Femur (tissue), 1 donor: ENCODE measurements around the gene SLC6A9.

Source experiments
- DNase-seq: peaks from one replicate; pipeline ENCODE4 v3.0.0-alpha.2; 2017

The SLC6A9 gene

DNA sequence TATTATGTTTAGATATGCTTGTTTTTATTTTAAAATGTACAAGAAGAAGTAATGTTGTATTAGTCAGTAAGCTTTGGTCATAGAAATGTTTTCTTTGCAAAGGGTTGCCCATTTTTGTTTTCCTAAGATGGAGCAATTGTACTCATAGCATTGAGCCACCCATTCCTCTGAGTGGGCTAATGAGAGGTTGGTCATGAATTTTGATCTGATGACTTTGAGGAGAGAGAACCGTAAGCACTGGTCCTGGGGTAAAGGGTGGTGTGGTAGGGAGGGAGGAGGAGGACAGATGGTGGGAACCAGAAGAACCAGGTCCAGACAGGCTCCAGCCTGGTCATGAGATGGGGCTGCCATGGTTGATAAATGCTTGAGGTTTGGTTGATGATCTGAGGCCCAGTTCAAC, 15.9 kb upstream of the SLC6A9 start:
- DNase-seq, result no peak

DNA sequence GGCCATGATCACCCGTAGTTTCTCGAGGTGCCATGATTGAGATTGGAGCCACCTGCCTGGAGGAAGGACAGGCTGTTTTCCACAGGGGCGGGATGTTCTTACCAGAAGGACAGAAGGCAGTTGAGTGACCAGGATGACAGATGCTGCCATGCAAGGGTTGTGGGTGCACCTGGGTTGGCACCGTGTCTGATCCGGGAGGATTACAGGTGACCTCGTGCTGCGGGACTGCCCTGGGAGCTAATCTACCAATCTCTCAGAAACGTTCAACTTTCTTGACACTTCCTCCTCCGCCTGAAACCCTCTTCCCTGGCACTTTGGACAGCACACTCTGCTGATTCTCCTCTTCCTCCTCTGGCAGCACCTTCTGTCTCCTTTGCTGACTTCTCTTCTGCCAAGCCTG, 13.8 kb upstream of the SLC6A9 start:
- peak; percentile 11 for DNase-seq

DNA sequence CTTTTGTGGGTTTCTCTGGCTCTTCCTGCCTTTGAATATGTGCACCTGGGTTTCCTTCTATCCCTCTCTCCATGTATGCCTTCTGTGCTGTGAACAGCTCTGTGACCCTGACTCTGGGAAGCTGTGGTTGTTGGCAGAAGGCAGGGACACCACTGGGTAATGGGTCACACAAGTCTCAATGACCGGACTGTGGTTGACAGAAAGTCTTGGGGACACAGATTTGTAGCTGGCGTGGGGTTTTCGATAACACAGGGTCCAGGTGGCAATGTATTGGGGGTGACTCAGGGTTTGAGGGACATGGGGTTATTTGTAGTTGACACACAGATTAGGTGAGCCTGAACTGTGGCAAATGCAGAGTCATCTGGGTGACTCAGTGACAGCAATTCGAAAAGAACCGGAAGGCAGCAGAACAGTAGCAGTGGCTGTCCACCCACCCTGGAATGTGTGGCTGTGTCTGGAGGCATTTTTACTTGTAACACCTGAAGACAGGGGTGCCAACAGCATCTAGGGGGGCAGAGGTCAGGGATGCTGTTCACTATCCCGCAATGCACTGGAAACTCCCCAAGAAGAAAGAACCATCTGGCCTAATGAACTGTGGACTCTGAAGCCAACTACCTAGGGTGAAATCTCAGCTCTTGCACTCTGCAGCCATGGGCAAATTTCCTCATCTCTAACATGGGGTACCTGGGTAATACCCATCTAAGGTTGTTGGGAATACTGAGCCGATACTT, 13.0 kb upstream of the SLC6A9 start:
- peak; percentile 12 for DNase-seq

DNA sequence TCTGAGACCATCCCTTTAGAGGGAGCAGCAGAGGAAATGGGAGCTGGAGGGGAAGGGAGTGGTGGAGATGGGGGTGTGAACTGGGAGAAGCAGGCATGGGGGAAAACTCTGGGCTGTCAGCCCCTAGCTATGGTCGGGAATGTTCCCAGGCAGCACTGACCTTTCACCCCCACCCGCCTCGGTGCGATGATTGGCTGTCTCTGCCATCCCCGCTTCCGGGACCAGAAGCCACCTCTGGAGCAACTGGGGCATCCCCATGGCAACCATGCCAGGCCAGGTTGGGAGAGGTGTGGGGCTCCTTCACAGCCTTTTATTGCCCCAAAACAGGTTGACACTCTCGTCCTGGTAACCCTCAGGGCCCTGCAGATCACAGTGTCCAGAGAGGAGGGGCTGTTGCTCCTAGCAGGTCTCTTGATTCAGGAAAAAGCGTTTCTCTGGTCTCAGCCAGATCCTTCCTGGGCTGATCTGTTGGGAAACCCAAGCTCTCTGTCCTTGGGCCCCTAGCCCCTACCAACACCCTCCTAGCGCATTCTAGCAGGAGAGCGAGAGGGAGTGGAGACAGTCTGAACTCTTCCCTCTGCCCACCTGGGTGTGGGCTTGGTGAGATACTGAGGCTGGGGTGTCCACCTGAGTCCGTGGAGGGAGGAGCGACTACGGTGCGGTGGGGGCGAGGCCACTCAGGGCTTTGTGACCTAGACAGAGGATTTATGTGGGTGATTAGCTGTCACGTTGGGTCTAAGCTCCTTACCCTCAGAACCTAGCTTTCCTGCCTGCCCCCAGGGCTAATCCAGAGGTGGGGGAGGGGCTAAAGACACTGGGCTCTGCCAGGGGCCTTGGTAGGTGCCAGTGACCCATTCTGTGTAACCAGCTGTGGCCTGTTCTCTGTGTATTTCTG, 12.2 kb upstream of the SLC6A9 start:
- DNase-seq, result peak; percentile 7

DNA sequence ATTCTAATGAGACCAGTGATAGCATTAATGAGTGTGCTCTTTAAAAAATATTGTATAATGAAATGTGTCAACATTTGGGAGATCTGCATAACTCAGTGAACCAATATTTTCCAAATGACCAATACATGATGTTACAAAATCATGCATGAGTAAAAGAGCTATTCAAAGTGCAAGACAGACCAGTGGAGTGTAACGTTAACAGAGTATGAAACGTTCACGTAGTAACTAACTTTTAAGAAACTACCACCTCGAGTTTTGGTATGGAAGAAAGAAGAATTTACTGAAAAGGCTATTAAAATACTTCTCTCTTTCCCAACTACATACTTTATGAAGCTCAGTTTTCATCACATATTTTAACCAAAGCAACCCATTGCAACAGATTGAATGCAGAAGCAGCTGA, 9.6 kb upstream of the SLC6A9 start:
- no peak for DNase-seq

DNA sequence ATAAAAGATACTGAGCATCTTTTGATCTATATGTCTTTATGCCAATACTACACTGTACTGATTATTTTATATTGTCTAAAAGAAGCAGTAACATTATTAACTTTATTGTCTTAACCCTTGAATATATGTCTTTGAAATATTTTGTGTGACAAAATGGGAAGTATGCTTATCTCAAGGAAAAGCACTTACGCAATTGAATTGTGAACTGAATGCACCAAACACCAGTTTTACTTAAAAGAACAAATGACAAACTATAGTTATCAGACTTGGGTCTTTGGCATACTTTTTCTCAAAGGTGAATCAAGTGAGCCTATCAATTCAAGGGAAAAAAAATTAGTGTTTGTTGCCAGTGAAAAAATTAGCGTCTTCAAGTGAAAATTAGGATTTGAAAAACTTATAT, 9.2 kb upstream of the SLC6A9 start:
- DNase-seq, result no peak

DNA sequence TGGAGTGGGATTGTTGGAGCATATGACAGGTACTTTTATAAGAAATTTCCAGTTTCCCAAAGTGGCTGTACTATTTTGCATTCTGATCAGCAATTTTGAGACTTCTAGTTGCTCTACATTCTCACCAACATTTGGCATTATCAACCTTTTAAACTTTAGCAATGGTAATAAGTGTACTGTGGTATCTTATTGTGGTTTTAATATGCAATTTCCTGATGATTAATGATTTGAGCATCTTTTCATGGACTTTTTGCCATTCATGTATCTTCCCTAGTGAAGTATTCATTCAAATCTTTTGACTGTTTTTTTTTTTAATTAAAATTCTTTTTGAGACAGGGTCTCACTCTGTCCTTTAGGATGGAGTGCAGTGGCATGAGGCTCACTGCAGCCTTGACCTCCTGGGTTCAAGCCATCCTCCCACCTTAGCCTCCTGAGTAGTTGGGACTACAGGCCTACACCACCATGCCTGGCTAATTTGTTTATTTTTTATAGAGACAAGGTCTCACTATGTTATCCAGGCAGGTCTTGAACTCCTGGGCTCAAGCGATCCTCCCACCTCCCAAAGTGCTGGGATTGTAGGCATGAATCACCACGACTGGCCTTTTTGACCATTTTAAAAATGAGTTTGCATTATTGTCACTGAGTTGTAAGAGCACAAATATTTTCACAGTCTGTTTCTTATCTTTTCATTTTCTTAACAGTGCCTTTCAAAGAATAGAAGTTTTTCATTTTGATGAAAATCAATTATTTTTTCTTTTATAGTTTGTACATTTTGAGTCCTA, 7.8 kb upstream of the SLC6A9 start:
- DNase-seq, result no peak

DNA sequence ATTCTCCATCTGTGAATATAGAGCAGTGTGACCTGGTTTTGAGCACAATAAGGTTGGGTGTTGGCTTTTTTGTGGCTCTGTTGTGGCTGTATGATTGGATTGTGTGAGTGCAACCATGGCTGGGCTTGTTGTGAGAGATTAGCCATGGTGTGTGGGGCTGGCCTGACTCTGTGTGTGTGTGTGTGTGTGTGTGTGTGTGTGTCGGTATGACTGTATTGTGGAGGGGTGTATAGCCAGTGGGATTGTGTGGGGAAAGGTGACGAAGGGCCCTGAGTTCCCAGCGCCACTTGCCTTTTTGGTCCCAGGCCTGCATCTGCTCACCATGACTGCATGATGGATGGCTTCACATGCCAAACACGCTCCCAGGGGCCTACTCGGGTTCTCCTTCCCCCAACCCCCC, 5.9 kb upstream of the SLC6A9 start:
- DNase-seq, result no peak

DNA sequence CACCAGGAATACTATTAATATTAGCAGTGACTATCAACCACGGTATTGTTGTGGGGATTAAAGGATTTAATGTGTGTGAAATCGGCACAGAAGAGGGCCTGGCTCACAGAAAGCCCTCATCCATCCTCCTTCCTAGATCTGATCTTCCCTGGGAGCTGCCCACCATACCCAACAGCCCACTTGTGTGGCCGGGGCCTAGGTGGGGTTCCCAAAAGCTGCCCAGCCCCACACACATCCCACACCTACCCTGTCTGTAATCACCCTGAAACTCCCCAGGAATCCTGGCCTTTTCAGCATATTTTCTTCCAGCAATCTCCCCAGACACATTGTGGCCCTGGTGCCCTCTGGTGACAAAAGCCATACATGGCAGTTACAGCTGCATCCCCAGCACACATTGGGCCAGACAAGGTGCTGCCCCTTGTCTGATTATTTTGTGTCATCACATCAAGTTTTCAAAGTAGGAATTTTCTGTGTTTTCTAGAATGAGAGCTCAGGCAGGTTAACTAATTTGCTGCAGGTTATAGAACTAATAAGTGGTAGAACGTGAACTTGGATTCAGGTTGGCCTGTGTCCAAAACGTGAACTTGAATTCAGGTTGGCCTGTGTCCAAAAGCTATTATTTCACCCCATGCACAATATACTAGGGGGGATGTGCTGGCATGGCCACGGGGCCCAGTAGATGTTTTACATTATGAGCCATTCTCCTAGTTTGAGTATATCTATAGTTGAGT, 5.3 kb upstream of the SLC6A9 start:
- peak; percentile 71 for DNase-seq

DNA sequence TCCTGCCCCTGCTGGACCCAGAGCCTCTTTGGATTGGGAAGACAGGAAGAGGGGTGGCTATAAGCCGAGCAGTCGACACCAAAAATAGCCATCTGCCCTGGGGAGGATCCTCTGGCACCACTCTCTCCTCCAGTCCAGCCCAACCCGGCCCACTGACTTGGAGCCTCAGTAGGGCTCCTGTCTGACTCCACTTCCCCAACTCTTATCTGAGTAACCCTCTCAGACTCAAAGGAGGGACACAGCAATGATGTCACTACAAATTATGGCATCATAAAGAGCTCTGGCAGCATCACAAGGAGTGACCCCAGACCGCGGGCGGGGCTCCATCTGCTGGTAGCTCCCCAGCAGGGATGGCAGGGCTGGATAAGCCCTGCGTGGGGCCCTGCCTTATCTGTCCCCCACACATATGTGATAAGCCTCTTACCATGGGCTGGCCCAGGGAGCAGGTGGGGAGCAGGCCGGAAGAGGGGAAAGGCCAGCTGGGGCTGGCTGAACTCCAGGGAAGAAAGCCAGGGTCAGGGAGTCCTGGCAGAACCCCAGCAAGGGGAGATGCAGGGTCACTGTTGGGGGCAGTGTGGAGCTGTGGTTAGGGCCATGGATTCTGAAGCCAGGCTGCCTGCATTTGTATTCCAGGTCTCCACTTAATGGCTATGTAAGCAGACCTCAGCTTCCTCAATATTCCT, 4.6 kb upstream of the SLC6A9 start:
- peak; percentile 63 for DNase-seq

DNA sequence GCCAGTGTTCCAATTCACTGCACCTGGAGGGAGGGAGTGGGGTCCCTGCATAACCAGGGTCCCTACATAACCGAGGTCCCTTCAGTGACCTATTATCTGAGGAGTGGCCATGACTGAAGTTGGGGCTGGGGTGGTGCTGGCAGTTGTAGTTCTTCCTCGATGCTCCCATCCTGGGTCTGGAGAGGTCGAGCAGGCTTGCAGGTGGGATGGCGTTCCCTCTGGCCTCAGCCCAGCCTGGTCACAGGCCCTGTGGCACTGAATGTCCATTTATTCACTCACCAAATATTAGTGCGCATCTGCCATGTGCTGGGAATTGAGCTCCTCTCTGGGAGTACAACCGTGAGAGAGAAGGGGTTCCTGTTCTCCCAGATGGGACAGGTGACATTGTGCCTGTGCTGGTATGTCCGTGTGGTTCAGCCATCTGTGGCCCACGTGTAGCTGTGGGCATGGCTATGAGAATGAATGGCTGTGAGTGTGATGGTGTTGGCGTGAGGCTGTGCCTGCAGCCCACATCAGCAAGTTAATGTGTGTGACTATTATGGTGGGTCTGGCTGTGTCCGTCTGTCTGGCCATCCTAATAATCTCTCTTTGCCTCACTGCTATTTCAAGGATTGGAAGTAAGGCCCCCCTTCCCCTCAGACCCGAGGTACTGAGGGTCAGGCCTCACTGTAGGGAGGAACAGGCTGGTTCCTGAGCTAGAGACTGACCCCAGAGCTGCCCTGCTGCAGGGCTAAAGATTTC, 3.9 kb upstream of the SLC6A9 start:
- no peak for DNase-seq

DNA sequence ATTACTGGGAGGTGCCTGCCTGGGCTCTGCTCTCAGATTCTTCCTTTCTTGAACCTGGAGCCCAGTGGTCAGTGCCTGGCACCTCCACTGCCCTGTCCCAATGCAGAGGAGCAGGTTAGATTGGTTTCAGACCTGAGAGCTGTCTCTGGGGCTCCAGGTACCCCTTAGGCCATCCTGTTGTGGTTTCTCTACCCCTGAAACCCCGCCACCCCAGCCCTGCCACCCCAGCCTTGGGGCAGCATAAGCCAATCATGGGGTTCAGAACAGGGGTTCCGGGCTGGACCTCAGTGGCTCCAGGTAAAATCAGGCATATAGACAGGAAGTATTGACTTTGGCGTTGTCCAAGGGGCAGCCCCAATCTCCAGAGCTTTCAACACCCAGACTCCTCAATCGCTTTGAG, 3.2 kb upstream of the SLC6A9 start:
- no peak for DNase-seq

DNA sequence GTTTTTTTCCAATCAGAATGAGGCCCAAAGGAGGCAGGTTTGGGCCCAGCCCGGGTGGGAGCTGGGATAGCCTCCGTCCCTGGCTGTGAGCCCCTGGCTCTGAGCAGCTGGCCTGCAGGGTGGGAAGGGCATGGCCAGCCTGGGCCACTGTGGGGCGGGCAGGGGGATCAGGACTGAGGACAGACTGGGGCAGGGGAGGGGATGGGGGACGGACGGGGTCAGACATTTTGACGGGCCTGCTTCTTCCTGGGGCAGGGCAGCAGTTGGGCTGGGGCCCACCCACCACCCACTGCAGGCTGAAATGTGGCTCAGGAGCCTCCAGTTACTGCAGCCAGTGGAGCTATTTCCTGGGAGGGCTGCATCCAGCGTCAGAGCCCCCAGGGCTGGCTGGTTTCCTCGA, 2.5 kb upstream of the SLC6A9 start:
- no peak for DNase-seq

DNA sequence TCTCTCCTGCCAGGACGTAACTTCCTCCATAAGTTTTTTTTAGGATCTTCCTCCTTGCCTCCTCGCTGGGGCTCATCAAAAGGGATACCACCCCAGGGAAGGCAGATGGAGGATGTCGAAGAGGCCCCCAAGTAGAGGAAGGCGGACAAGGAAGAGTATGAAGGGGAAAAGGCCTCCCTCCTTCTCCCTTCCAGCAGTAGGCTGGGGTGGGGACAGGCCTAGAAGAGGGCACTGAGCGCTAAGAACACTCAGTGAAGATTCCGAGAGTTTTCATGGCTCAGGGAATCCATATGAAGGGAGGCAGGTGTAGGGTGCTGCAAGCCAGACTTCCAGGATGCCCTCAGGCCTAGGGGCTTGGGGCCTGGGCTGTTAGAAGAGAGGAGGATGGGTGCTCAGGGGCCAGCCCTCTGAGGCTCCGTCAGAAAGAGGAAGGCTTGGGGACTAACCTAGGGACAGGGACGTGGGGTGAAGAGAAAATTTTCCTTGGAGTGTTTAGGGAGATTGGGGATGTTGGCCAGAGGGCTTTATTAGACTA, 1.8 kb upstream of the SLC6A9 start:
- DNase-seq, result no peak

DNA sequence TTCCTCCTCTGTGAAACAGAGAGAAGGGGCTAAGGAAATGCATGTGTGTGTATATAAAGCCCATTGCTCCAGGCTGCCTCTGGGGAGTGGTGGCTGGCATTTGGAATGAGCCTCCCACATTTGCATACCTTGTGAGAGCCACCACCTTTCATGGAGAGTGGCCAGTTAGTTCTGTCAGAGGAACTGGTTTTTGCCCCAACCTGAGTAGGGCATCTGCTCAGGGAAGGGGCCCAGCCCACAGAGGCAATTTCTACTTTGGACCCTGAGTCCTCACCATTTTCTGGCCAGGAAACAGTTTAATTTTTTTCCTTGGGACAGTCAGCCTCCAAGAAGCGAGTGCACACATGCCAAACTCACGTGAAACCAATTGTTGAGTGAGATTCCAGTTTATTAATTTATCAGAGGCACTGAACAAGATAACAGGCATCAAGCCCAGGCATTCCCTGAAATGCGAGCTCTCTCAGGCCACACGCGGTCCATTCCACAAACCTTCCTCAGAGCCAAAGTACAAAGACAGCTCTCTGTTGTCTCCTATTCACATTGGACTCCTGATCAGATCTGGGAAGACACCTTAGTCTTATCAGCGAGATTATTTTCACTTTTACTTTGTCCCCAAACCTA, 1.0 kb upstream of the SLC6A9 start:
- DNase-seq, result no peak

DNA sequence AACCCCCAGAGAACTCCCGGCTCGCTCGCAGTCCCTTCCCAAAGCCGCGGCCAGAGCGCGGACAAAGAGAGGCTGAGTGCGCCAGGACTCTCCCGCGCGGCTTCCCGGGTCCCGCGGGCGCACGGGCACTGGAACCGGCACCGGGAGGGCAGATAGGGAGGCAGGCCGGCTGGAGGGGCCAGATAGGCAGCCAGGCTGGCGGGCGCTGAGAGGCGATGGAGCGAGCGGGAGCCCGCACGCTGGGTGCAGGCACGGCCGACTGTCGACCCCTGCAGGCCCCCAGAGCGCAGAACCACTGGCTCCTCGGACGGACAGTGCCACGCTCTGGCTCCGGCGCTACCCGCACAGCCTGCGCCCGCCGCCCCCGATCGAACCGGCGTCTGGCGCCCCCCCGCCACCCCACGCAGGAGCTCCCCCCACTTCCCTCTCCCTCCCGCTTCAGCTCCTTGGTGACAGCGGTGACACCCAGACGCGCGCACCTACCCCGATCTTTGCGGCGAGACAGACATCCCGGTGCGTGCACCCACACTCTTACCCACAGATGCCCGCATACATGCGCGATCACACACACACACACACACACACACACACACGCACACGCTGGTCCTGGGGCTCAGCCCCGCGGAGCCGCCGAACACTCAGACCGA, 534 bp downstream of the SLC6A9 start:
- peak; percentile 64 for DNase-seq

DNA sequence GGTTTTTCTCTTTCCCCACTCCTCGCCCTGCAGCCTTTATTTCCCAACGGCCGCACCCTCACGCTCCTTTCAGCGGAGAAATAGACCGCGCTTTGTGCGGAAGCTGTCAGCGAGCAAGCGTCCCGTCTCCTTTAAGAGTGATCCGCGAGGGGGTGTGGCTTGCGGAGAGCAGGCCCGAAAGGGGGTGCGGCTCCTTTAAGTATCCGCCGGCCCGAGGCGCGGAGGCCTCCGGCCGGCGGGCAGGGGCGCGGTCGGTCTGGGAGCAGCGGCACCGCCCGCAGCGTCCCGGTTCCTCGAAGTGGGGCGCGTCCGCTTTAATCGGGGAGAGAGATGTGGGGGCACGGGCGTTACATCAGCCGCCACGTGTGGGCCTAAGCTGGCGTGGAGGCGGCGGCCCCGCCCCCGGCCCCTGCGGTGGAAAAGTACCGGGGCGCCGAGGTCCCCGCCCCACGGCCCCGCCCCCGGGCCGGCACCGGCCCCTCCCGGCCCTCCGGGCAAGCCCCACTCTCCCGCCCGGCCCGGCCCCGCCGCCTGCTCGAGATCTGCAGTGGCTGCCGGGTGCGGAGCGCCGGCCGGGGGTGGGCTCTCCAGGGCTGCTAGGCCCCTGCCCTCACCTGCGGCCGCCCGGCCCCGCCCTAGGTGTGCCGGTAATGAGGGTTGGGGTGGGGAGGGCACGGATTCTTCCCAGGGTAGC, 1.2 kb downstream of the SLC6A9 start:
- DNase-seq, result peak; percentile 90

DNA sequence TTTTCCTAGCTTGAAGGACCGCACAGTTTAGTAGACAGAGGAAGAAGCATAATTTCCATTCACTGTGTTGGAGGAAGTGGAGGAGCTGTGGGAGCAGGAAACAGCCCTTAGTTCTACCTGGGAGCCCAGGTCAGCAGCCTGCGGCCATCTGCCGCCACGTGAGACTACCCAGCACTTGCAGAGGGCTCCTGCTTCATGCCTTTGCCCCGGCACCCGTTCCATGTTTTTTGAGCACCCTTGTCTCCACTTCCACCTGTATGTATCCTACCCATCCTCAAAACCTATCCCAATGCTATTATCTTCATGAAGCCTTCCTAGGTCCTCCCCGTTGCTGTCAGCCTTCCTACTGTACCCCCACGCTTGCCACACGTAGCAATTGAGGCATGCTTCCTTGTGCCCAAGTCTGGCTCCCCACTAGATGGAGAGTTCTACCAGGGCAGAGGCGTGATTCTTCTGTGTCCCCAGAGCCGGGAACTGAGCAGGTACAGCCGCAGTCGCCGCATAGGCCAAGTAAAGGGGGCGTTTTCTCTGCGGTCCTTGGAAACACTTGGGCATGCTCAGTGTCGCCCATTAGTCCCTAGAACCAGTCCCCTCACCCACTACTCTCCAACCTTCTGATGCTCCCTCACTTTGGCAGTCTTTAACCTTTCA, 1.9 kb downstream of the SLC6A9 start:
- DNase-seq, result no peak

DNA sequence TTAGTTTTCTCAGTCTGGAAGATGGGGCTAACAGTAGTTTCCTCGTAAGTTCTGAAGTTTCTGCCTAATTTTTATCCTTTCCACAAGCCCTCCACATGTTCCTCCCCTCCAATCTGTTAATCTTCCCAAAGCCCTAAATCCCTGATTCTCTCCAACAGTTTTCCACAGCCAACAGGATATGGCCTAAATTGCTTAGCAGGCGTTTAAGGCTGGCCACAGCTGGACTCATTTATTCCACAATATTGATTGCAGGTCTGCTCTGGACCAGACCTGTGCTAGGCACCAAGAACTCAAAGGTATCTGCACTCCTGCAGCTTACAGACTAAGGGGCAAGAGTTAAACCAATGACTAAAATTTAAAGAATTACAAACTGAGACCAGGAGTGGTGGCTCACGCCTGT, 3.9 kb downstream of the SLC6A9 start:
- no peak for DNase-seq
